Kasumi-1 (cell line): ENCODE results near the gene VCL.
"Not testable (repeated sequence)": the region's sequence is repeated elsewhere in the genome, so short reads cannot be mapped to it uniquely, and the experiment has no call there.

ENCODE experiments used
- DNase-seq, 2 experiments: peaks; one replicate each; lab custom pipeline; 2025; lab: John Stamatoyannopoulos, UW

VCL gene

DNA sequence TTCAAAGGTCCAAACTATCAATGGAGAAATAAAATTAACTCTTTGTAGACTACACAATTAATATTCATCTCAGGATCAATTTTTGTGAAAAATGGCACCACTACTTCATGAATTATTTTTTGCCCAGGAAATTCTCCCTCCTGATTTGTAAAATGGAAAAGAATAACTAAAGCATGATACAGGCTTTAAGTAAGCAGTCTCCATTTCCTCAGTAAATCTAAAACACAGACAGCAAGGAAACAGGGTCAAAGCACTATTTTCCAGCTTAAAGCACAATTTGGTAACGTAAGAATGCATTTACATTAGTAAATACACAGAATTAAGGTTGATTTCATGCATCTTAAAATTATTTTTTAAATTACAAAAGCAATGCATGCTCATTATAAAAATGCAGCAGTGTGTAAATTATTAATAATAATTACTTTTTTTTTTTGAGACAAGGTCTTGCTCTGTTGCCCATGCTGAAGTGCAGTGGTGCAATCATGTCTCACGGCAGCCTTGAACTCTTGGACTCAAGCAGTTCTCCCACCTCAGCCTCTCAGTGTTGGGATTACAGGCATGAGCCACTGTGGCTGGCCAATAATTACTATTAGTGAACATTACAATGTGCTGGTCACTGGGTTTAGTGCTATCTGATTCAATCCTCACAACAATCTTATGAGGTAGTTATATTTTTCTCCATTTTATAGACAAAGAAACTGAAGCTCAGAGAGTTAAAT, 26.1 kb upstream of the VCL start:
- DNase-seq = no peak

DNA sequence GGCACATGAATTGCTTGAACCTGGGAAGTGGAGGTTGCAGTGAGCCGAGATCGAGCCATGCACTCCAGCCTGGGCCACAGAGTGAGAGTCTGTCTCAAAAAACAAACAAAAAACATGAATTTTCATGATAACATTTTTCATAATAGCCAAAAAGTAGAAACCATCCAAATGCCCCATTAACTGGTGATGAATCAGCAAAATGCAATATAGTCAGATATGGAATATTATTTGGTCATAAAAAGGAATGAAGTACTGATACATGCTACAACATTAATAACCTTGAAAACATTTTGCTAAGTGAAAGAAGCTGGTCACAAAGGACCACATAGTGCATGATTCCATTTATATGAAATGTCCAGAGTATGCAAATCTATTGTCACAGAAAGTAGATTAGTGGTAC, 24.5 kb upstream of the VCL start:
- no peak for DNase-seq

DNA sequence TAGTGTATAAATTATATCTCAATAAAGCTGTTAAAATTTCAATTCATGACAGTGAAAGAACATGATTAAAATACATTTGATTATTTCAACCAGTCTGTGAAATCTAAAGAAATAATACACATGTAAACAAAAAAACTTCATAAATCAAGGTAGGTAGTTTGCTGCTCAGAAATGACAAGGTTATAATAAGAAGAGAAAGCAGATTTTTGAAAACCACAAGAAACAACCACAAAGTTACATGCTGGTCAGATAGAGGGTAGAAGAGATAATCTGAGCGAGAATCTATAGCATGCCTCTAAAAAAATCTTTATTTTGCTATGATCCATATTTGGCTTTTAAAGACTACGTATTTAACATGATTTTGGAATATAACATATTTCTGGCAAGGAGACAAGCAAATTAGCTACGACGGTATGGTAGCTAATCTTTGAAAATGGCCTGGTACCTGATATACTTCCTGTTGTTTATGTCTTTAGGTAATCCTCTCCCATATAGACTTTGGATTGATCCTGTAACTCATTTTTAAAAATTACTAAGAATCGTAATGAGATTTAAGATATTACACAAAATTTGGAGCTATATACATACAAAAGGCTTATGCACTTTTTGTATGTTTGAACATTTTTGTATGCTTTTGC, 23.5 kb upstream of the VCL start:
- DNase-seq = no peak

DNA sequence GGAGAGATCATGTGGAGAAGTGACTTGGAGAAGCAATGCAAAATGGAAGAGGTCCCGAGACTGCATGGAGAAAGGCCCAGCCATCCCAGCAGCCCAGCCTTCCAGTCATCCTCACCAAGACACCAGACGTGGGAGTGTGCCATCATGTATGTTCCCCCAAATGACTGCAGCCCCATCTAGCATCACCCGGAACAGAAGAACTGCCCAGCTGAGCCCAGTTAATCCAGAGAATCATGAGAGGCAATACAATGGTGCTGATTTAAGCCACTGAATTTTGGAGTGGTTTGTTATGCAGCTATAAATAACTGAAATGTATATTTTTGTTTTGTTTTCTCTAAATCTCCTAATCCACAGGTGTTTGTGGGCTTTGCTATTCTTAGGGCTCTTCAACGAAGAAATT, 22.5 kb upstream of the VCL start:
- DNase-seq = no peak

DNA sequence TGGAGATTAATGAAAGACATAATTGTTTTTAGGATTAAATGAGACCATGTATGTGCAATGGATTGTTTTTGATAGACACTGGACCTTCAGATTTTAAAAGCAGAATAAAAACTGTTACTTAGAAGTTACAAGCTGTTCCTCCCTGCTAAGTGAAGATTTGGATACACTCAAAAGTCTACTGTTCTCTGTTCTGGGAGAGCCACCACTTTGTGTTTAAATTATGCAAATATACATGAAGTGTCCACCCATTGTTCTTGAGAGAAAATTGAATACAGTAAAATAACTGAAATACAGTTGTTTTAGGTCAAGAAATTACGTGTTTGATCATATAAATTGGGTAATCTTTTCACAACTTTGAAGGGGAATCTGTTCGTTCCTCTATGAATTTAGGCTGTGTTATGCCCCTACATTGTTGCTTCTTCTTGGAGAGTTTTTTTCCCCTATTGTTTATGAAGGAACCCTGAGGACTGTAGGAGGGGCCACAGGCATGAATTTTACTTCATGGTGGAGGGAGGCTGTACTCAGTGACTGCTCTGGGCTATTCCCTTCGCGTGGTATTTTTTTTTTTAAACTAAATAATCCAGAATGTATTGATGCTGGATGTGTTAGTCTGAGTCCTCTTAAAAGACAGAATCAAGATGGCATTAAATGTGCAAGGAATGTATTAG, 18.6 kb upstream of the VCL start:
- peak in 1 of 2 experiments; percentile 44 for DNase-seq

DNA sequence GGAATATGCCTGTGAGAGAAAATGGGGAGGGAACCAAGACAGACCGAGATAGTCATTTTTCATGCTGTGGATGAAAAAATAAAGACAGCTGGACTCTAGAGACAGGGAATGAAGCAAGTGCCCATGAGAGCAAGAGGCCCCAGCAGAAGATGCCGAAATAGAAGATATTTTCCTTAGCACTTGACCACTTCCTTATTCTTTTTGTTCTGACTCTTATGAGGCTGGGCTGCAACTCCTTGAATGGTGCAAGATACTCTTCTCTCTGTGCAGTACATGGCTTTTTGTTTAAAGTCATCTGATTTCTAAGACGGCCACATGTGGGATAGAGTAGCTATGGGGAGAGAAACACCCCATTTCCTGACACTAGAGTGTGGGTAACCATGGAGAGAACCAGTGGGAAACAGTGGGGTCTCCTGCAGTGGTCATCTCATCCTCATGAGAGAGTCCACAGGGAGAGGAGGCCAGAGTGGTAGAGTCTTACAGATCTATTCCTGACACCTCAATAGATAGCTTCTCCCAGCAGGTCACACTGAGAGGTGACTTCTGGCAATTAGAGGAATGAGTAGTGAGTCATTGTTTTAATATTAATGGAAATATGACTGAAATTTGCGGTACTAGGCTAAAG, 18.0 kb upstream of the VCL start:
- DNase-seq = peak; percentile 87 to 90

DNA sequence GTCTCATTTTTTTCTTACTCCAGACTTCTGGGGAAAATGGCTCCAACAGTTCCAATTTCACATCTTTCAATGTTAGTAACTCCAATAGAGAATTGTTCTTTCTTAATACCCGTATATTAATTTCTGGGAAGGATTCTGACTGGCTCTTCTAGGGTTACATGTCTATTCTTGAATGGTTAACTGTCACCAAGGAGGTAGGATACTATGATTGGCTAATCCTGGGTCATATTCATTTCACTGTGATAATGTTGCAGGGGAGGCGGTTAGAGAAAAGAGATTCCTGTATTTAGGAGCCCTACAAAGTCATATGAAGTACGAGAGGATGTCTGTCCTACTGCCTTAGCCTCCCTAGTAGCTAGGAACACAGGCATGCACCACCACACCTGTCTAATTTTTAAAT, 16.1 kb upstream of the VCL start:
- no peak for DNase-seq

DNA sequence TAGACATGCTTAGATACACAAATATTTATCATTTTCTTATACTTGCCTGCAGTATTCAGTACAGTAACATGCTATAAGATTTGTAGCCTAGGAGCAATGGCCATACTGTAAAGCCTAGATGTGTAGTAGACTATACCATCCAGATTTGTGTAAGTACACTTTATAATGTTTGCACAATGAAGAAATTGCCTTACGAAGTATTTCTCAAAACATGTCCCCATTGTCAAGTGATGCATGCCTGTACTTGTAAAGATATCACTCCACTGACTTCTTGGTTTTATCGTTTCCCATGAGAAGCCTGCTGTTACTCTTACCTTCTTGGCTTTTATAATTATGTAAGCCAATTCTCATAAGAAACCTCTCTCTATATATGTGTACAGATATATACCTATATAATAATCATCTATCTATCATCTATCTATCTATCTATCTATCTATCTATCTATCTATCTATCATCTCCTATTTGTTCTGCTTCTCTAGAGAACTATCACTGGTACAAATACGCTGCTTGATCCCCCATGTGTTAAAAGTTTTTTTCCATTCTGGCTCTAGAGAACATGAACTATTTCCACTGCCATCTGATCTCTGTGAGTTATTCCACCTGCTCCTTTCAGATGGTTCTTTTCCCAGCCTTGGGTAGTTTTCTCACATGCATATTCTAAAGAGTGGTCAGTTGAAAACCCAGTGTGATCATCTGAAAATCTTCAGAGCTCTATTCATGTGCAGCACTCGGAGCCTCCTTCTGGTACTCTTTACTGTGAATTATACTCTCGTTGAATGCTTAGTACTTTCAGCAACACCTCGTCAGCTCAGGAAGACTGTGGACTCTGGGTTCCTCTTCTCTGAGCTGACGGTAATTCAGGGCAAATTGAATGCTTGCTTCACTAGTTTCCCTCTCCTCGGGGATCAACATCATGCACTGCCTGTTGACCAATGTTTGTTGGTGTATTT, 14.5 kb upstream of the VCL start:
- peak; percentile 45 to 62 for DNase-seq

DNA sequence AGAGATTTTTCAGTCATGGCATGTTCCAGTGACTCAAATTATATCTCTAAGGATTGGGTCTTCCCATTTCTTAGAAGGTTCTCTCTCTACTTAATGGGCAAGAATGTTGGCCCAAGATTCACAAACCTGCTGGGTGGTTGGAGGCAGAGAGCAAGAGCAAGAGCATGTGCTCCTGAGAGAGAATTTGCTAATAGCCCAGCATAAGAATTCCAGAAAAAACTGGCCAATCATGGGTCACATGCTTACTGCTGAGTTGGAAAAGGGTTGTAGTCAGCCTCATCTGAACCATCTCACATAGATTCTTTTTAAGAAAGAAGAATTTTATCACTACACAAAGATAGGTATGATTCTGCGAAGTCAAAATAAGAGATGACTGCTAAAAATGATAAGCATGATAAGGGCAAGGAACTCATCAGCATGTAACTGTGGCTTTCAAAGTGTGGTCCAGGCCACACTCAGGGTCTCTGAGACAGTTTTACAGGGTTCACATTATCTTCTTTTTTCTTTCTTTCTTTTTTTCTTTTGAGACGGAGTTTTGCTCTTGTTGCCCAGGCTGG, 8.2 kb upstream of the VCL start:
- DNase-seq = no peak

DNA sequence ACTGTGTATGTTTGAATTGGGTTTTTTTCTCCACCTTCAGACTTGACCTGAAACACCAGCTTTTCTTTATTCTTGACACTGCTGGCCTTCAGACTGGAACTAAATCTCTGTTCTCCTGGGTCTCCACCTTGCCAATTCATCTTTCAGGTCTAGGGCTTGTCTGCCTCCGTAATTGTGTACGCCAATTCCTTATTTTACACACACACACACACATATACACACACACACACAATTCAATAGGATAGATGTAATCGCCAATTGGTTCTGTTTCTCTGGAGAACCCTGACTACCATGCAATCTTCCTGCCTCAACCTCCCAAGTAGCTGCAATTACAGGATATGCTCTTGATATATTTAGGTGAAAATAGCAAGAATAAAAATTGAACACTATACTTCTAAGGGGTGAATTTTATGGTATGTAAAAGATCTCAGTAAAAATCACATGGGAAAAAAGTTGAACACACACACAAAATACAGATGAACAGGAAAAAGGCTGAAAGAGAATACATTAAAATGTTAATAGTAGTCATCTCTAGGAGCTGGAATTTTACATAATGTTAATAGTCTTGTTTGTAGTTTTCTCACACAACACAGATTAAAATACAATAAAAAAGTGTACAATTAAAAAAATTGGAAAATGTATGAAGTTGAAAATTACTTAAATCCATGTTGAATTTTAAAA, 6.6 kb upstream of the VCL start:
- DNase-seq = no peak

DNA sequence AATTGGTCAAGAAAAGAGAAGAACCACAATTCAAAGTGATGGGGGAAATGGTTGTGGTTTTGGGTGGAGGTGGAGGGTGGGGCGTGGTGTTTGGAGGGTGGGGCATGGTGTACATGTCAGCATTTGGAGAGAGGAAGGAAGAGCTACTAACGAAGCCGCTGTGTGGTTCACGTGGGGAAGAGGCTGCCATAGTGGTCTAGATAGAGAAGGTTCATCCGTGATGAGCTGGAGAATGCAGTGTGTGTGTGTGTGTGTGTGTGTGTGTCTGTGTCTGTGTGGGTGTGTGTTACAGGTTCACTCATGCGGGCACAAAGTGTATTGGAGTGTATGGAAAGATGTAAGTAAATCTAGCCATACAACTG, 6.1 kb upstream of the VCL start:
- peak; percentile 96 to 98 for DNase-seq

DNA sequence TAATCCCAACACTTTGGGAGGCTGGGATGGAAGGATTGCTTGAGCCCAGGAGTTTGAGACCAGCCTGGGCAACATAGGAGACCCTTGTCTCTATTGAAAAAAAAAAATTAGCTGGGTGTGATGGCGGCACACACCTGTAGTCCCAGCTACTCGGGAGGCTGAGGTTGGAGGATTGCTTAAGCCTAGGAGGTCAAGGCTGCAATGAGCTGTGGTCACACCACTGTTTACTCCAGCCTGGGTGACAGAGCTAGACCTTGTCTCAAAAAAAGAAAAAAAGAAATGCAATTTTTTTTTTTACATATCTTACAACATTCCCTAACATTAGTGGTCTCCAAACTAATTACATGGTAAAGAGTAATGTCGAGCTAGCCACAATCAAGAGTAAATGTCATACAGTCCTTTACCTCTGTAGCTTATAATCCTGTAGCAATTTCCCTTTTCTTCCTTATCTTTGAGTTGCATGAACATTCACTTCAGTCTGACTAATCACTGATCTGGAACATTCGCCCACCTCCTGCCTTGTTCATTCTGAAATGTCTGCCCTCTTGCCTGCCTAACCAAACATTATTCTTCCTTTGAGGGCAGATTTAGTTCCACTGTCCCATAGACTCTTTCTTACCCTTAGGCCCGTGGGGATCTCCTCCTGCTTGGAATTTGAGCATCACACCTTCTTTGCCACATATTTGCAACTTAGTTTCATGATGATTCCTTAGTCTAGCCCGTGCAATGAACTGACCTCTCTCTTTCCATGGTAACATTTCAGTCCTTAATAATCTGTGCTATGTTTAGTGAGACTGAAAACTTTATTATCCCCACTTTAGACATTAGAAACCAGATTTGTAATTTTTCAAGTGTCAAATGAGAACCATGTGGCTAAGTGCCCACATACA, 4.8 kb upstream of the VCL start:
- peak; percentile 20 to 35 for DNase-seq

DNA sequence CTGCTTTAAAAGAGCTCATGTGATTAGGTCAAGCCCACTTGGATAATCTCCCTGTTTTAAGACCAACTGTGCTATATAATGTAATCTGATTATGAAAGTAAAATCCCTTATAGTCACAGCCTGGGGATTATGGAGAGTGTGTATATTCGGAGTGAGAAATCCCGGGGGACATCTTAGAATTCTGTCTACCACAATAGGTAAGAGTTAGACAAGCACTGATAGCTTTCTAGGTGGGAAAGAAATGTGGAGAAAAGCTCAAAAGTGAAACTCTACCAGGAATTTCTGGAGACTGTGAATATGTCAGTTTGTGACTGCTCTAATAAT, 2.9 kb upstream of the VCL start:
- no peak for DNase-seq

DNA sequence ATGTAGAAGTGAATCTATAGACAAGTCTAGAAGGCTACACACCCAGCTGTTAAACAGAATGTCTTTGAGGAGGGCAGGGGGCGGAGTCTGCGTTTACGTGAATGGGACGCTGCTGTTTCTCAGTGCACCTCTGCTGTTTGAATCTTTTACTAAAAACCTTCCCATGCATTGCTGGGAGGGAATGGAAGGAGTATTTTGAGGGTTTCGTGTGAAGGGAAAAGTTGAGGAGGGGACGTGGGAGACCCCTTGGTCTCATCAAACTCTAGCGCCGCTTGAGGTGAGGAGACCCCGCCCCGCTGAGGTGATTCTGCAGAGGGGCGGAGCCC, 492 bp upstream of the VCL start:
- peak; percentile 87 to 97 for DNase-seq

DNA sequence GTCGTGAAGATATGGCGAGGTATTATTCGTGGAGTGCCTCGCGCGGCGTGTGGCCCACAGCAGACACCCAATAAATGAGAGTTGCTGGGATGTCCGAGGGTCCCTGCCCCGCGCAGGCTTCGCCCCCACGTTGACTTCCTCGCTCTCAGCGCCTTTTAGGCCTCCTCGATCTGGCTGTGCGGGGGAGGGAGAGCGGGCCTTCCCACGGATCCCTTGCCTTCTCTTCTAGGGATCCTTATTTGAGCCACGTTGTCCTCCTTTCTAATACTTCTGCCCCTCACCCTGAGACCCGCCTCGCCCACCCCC, 660 bp downstream of the VCL start:
- peak; percentile 43 to 51 for DNase-seq

DNA sequence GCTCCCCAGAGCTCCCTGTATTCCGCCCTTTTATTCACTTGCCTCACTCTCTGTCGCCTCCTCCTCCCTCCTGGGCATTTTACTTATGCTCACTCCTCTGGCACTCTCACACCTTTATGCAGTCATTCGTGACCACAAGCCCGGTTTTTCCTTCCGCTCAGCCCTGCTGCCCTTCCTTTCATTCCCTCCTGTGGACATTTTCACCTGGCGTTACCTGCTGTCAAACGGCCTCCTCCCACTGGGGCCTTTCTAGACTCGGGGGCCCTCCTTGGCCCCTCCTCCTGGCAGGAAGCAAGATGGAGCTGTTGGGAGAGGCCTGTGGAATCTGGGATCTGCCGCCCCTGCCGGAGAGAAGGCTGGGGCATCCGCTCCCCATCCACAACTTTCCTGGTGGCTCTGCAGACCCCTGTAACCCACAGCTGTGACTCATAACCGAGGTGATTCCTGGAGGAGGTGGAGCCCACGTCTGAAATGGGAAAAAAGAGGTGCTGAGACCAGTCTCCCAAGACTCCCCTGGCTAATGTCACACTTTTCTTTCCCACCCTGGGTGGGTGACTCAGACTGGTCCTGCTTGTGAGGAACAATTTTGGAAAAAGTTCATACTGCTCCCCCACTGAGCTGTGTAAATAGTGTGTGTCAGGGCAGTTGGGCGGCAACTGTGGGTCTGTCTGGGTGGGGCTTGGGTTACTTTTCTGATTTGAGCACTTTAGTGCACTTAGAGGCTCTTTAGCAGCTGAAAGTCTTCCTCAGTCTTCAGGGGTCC, 1.2 kb downstream of the VCL start:
- peak in 1 of 2 experiments; percentile 51 for DNase-seq

DNA sequence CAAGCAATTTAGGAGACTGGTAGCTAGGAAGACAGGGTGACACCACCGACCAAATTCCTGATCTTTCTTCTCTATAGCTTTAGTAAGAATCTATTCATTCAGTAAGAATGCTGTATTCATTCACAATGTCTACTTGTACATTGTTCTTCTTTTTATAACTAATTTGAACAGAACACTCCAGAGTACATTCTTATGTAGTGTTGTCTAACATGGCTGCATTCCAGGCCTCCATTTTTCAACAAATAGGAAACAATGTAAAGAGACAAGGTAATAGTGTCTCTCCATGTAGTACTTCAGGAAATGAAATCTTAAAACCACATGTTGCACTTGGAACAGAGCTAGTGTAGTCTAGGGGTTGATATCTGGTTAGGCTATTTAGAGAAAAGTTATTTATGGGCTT, 1.8 kb downstream of the VCL start:
- DNase-seq = peak in 1 of 2 experiments; percentile 41

DNA sequence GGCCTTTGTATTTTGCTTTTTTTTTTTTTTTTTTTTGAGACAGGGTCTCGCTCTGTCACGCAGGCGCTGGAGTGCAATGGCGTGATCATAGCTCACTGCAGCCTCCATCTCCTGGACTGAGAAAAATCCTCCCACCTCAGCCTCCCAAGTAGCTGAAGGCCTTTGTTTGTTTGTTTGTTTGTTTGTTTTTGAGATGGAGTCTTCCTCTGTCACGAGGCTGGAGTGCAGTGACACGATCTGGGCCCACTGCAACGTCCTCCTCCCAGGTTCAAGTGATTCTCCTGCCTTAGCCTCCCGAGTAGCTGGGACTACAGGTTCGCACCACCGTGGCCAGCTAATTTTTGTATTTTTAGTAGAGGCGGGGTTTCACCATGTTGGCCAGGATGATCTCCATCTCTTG, 2.3 kb downstream of the VCL start:
- DNase-seq = not testable (repeated sequence)

DNA sequence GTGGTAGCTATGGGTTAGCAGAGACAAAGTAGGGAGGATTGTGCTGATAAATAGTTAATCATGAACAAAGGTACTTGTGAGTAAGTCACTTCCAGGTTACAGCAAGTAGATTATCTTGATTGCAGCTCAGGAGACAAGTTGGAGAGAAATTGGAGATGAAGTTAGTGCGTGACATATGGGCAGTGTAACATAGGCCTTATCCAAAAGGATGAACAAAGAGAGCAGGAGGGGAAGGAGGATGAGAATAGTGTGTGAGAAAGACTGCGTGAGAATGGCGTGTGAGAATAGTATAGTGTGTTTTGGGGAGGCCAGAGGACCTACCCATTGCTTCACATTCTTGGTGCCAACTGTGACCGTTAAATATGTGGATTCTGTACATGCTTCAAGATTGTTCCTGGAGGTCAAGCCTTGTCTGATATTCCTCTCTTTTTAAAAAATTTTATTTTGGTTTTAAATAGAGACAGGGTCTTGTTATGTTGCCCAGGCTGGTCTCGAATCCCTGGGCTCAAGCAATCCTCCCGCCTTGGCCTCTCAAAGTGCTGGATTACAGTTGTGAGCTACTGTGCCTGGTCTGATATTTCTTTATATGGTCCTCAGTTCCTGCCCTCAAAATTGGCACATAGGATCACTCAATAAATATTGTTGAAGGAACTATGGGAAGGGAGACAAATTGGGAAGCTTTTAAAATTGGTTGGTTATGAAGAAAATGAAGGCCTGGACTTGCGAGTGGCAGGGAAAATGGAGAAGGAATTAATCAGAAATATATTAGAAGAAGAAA, 3.2 kb downstream of the VCL start:
- no peak for DNase-seq
